PC-3 (cell line): ENCODE results near the gene JAML. TPM values are rescaled to one million over a fixed set of nuclear protein-coding genes. Genes with fewer than 3 reads are reported as not detected.
A peak's percentile ranks its signal among the peaks of the same experiment; 100 is the strongest.

Experiments
- ATAC-seq: fragments of 200-7000 bp; cut with Tn5 transposase; 2 replicates; pipeline ENCODE4 v1.9.1; 2020; ENCODE audit warnings: mild to moderate bottlenecking, moderate library complexity
- BruUV-seq: library from RNA; stranded (reverse); fragments of 400-500 nt; replicated peaks from 2 replicates; lab custom pipeline; 2021; lab: Mats Ljungman, UMichigan
- CTCF ChIA-PET: fragments of 300-600 bp; sonication (Branson Sonifier 250); formaldehyde crosslinking; loops from one replicate; lab custom pipeline; 2022; ENCODE audit warnings: antibody characterized with exemption; lab: Charles Lee
- POLR2A ChIA-PET: fragments of 300-600 bp; sonication (Branson Sonifier 250); formaldehyde crosslinking; loops from one replicate; lab custom pipeline; 2022; ENCODE audit warnings: antibody characterized with exemption; ENCODE audit not compliant: unreplicated experiment; lab: Charles Lee
- DNase-seq: peaks from one replicate; pipeline ENCODE4 v3.0.0-alpha.2; 2015
- H2AFZ ChIP-seq: fragments of 300-600 bp; sonication (generic); 2 replicates; pipeline ENCODE4 v1.6.0; 2016; ENCODE audit warnings: antibody characterized with exemption, low read length
- H3F3A ChIP-seq: fragments of 300-600 bp; sonication (generic); one replicate; pipeline ENCODE4 v1.6.0; 2017; ENCODE audit warnings: antibody characterized with exemption, low read length, control low read depth, mild to moderate bottlenecking; ENCODE audit not compliant: unreplicated experiment
- H3K27ac ChIP-seq: fragments of 300-600 bp; sonication (generic); 2 replicates; pipeline ENCODE4 v1.5.1; 2016; ENCODE audit warnings: mild to moderate bottlenecking, low read length
- H3K27me3 ChIP-seq: fragments of 300-600 bp; sonication (generic); 2 replicates; pipeline ENCODE4 v1.6.1; 2016; ENCODE audit warnings: low read length, mixed read lengths
- H3K36me3 ChIP-seq: fragments of 300-600 bp; sonication (generic); 2 replicates; pipeline ENCODE4 v1.6.1; 2016; ENCODE audit warnings: low read depth, mixed run types, low read length, mixed read lengths
- H3K4me1 ChIP-seq: fragments of 300-600 bp; sonication (generic); 2 replicates; pipeline ENCODE4 v1.5.1; 2016; ENCODE audit warnings: low read length; ENCODE audit not compliant: insufficient read depth
- H3K4me2 ChIP-seq: fragments of 300-600 bp; sonication (generic); 2 replicates; pipeline ENCODE4 v1.6.0; 2016; ENCODE audit warnings: low read length
- H3K4me3 ChIP-seq: fragments of 300-600 bp; sonication (generic); 2 replicates; pipeline ENCODE4 v1.5.1; 2016; ENCODE audit warnings: mild to moderate bottlenecking, low read length, mixed read lengths
- H3K79me2 ChIP-seq: fragments of 300-600 bp; sonication (generic); 2 replicates; pipeline ENCODE4 v1.6.1; 2017; ENCODE audit warnings: low read length, mixed read lengths
- H3K9ac ChIP-seq: fragments of 300-600 bp; sonication (generic); 2 replicates; pipeline ENCODE4 v1.6.0; 2016; ENCODE audit warnings: mild to moderate bottlenecking, low read length
- H3K9me2 ChIP-seq: fragments of 300-600 bp; sonication (generic); replicated peaks from 2 replicates; pipeline ENCODE4 v1.6.1; 2016; ENCODE audit warnings: mixed run types, low read length, mixed read lengths
- H3K9me3 ChIP-seq: fragments of 300-600 bp; sonication (generic); 2 replicates; pipeline ENCODE4 v1.6.1; 2016; ENCODE audit warnings: low read length, mixed read lengths
- H4K20me1 ChIP-seq: fragments of 300-600 bp; sonication (generic); 2 replicates; pipeline ENCODE4 v1.6.1; 2016; ENCODE audit warnings: low read length, mixed read lengths
- CTCF ChIP-seq: fragments of 300-600 bp; sonication (generic); conservative IDR thresholded peaks from 2 replicates; pipeline ENCODE4 v1.5.1; 2017; ENCODE audit warnings: antibody characterized with exemption, low read depth, mild to moderate bottlenecking, low read length
- EZH2 ChIP-seq: fragments of 300-600 bp; sonication (generic); IDR thresholded peaks from one replicate; pipeline ENCODE4 v1.6.1; 2017; ENCODE audit warnings: antibody characterized with exemption, mild to moderate bottlenecking, low read length; ENCODE audit not compliant: unreplicated experiment
- EZH2phosphoT487 ChIP-seq: fragments of 300-600 bp; sonication (generic); IDR thresholded peaks from 2 replicates; pipeline ENCODE4 v1.6.1; 2018; ENCODE audit warnings: mild to moderate bottlenecking, antibody characterized with exemption, low read length, borderline replicate concordance
- intact Hi-C: fragments of 100-400 bp; cut with micrococcal nuclease; formaldehyde crosslinking; loops from 2 replicates; pipeline ENCODE4 v1.9.0; 2023
- total RNA-seq: library from RNA; depleted of rRNA; stranded (reverse); fragments of >200 nt; gene quantifications from 2 replicates; pipeline ENCODE4 v1.2.3, GENCODE V29; 2014

The JAML gene
- total RNA-seq, 1 experiment from 2014 or later = not detected

- H3K9me2 ChIP-seq = no peaks in the 10 kb centered on the region
- peak; percentile 78 for DNase-seq
- TF ChIP-seq EZH2phosphoT487 (no peak), CTCF (peak; percentile 99)
- no peak overlapping the region for H3K27ac ChIP-seq
- peaks cover 4% of the 10 kb centered on the region for H3F3A ChIP-seq
- H3K9ac ChIP-seq = no peak overlapping the region
- intact Hi-C loops = loop anchor here (1.0 to 2.0 kb wide), 3 partner anchors 48 to 154 kb away; no protein-coding TSS in a partner anchor
- peak overlapping the region; percentile 23; the same call in 1 of the 2 replicates for H3K4me3 ChIP-seq
- BruUV-seq = no TSS peak
- ChIA-PET POLR2A (no interaction called here), CTCF (interaction anchor here (0.6 to 1.5 kb wide), 26 partner anchors 18 to 1899 kb away, joined by 3 to 33 read pairs (median 5); partner anchors contain the start of gene MPZL2)
- peak overlapping the region; percentile 20; the same call in 1 of the 2 replicates for H2AFZ ChIP-seq
- ATAC-seq = peak; percentile 47
- H4K20me1 ChIP-seq = no peaks in the 10 kb centered on the region
- no peaks in the 10 kb centered on the region for H3K27me3 ChIP-seq
- no peaks in the 10 kb centered on the region for H3K9me3 ChIP-seq
- H3K36me3 ChIP-seq = no peaks in the 10 kb centered on the region
- H3K4me2 ChIP-seq = peak overlapping the region; percentile 59
- no peaks in the 10 kb centered on the region for H3K79me2 ChIP-seq
- H3K4me1 ChIP-seq = peaks cover 19% of the 10 kb centered on the region
Measured at GRCh38 chr11:118198370-118198769, 26.4 kb downstream of the JAML start.

GRCh38 chr11:118194835-118195627, 29.8 kb downstream of the JAML start:
- Histone ChIP-seq H3K27ac (no peak overlapping the region), H3K79me2 (no peaks in the 10 kb centered on the region), H3K9me2 (no peaks in the 10 kb centered on the region), H3K27me3 (no peaks in the 10 kb centered on the region; the same call in 1 of the 2 replicates), H4K20me1 (no peaks in the 10 kb centered on the region), H3K9me3 (no peaks in the 10 kb centered on the region), H3K4me2 (peak overlapping the region; percentile 61), H3K36me3 (no peaks in the 10 kb centered on the region), H3K9ac (no peak overlapping the region), H3K4me1 (peaks cover 19% of the 10 kb centered on the region), H3K4me3 (no peak overlapping the region; the same call in 1 of the 2 replicates), H2AFZ (peak overlapping the region; percentile 33), H3F3A (peaks cover 4% of the 10 kb centered on the region)
- no TSS peak for BruUV-seq
- POLR2A ChIA-PET = interaction anchor here (0.5 to 0.6 kb wide), 2 partner anchors 78 to 93 kb away, joined by 3 to 4 read pairs; no protein-coding TSS in a partner anchor
- intact Hi-C loops = loop anchor here (1.0 kb wide), 1 partner anchor 92 kb away; no protein-coding TSS in a partner anchor
- DNase-seq (peak; percentile 96), ATAC-seq (peak; percentile 95)
- TF ChIP-seq EZH2 (no peak), EZH2phosphoT487 (no peak), CTCF (no peak)
- CTCF ChIA-PET = interaction anchor here (0.5 to 0.8 kb wide), 3 partner anchors 48 to 100 kb away, joined by 3 to 4 read pairs (median 3); no protein-coding TSS in a partner anchor
